Loucy (cell line): Measurements from ENCODE around the gene ARIH1.

Experiments
- H2AFZ ChIP-seq: fragments of 200-600 bp; sonication (generic); 2 replicates; pipeline ENCODE4 v1.6.0; 2016; ENCODE audit warnings: antibody characterized with exemption, mild to moderate bottlenecking, low read length, moderate library complexity
- H3F3A ChIP-seq: fragments of 200-600 bp; 2 replicates; pipeline ENCODE4 v1.6.0; 2016; ENCODE audit warnings: antibody characterized with exemption, low read depth, mild to moderate bottlenecking
- H3K27me3 ChIP-seq: fragments of 200-600 bp; sonication (generic); 2 replicates; pipeline ENCODE4 v1.6.1; 2014; ENCODE audit warnings: low read length, mild to moderate bottlenecking; ENCODE audit not compliant: insufficient read depth, poor library complexity, severe bottlenecking
- H3K36me3 ChIP-seq: fragments of 200-600 bp; sonication (generic); 2 replicates; pipeline ENCODE4 v1.6.1; 2016; ENCODE audit warnings: low read length; ENCODE audit not compliant: insufficient read depth
- H3K4me1 ChIP-seq: fragments of 200-600 bp; sonication (generic); 2 replicates; pipeline ENCODE4 v1.5.1; 2014; ENCODE audit warnings: low read length, mild to moderate bottlenecking; ENCODE audit not compliant: insufficient read depth, poor library complexity, severe bottlenecking
- H3K4me2 ChIP-seq: fragments of 200-600 bp; sonication (generic); 2 replicates; pipeline ENCODE4 v1.6.0; 2014; ENCODE audit warnings: antibody characterized with exemption, low read length, low read depth, mild to moderate bottlenecking; ENCODE audit not compliant: poor library complexity, severe bottlenecking
- H3K4me3 ChIP-seq: fragments of 200-600 bp; sonication (generic); 2 replicates; pipeline ENCODE4 v1.5.1; 2014; ENCODE audit warnings: low read length, mild to moderate bottlenecking, mixed read lengths; ENCODE audit not compliant: poor library complexity, severe bottlenecking
- H3K79me2 ChIP-seq: fragments of 200-600 bp; sonication (generic); 2 replicates; pipeline ENCODE4 v1.6.1; 2014; ENCODE audit warnings: low read length; ENCODE audit not compliant: insufficient read depth
- H3K9ac ChIP-seq: fragments of 200-600 bp; sonication (generic); 2 replicates; pipeline ENCODE4 v1.6.0; 2014; ENCODE audit warnings: mild to moderate bottlenecking, low read depth, low read length, moderate library complexity; ENCODE audit not compliant: poor library complexity, severe bottlenecking
- H3K9me2 ChIP-seq: fragments of 200-600 bp; sonication (generic); replicated peaks from 2 replicates; pipeline ENCODE4 v1.6.1; 2016; ENCODE audit warnings: low read depth, low read length, mixed read lengths
- H3K9me3 ChIP-seq: fragments of 200-600 bp; sonication (generic); 2 replicates; pipeline ENCODE4 v1.6.1; 2014; ENCODE audit warnings: mild to moderate bottlenecking, antibody characterized with exemption, low read length, low read depth; ENCODE audit not compliant: insufficient read depth
- H4K20me1 ChIP-seq: fragments of 200-600 bp; sonication (generic); 2 replicates; pipeline ENCODE4 v1.6.0; 2014; ENCODE audit warnings: antibody characterized with exemption, low read length, mild to moderate bottlenecking; ENCODE audit not compliant: insufficient read depth, poor library complexity, severe bottlenecking
- CTCF ChIP-seq: fragments of 200-600 bp; sonication (generic); conservative IDR thresholded peaks from 2 replicates; pipeline ENCODE4 v1.5.1; 2014; ENCODE audit warnings: mild to moderate bottlenecking, antibody characterized with exemption, low read length
- EZH2phosphoT487 ChIP-seq: fragments of 200-600 bp; IDR thresholded peaks from 2 replicates; pipeline ENCODE4 v1.6.1; 2018; ENCODE audit warnings: antibody characterized with exemption, mild to moderate bottlenecking, moderate library complexity, borderline replicate concordance

Gene ARIH1

GRCh38 chr15:72509484-72509883, 35.4 kb downstream of the ARIH1 start:
- H3K9me3 ChIP-seq, result no peaks in the 10 kb centered on the region
- H3K79me2 ChIP-seq, result peaks cover 98% of the 10 kb centered on the region
- H3K36me3 ChIP-seq, result no peaks in the 10 kb centered on the region
- TF ChIP-seq CTCF, result no peak
- TF ChIP-seq EZH2phosphoT487, result no peak
- H3K4me3 ChIP-seq, result no peak overlapping the region
- no peaks in the 10 kb centered on the region for H3K9me2 ChIP-seq
- no peaks in the 10 kb centered on the region for H3K27me3 ChIP-seq
- H4K20me1 ChIP-seq, result peaks cover 84% of the 10 kb centered on the region
- peaks cover 4% of the 10 kb centered on the region for H3K4me1 ChIP-seq
- no peak overlapping the region for H3K4me2 ChIP-seq
- no peak overlapping the region for H3K9ac ChIP-seq
- no peaks in the 10 kb centered on the region for H3F3A ChIP-seq
- no peak overlapping the region for H2AFZ ChIP-seq

- TF ChIP-seq EZH2phosphoT487, result no peak
- no peak for TF ChIP-seq CTCF
- Histone ChIP-seq H3K4me3 (no peak overlapping the region), H2AFZ (no peak overlapping the region), H4K20me1 (peaks cover 77% of the 10 kb centered on the region), H3K27me3 (no peaks in the 10 kb centered on the region), H3K9me3 (no peaks in the 10 kb centered on the region), H3K4me2 (no peak overlapping the region), H3K79me2 (peaks cover 97% of the 10 kb centered on the region), H3K4me1 (no peaks in the 10 kb centered on the region), H3K9me2 (no peaks in the 10 kb centered on the region), H3F3A (no peaks in the 10 kb centered on the region), H3K9ac (no peak overlapping the region), H3K36me3 (no peaks in the 10 kb centered on the region)
Measured at GRCh38 chr15:72511536-72511935, 37.4 kb downstream of the ARIH1 start.

GRCh38 chr15:72515591-72516389, 41.7 kb downstream of the ARIH1 start:
- no peaks in the 10 kb centered on the region for H3F3A ChIP-seq
- no peaks in the 10 kb centered on the region for H3K9me3 ChIP-seq
- H2AFZ ChIP-seq, result no peak overlapping the region
- no peaks in the 10 kb centered on the region for H3K27me3 ChIP-seq
- H3K4me2 ChIP-seq, result no peak overlapping the region
- H3K4me1 ChIP-seq, result no peaks in the 10 kb centered on the region
- no peak overlapping the region for H3K9ac ChIP-seq
- TF ChIP-seq CTCF (no peak), EZH2phosphoT487 (no peak)
- no peaks in the 10 kb centered on the region for H3K9me2 ChIP-seq
- peaks cover 85% of the 10 kb centered on the region for H3K79me2 ChIP-seq
- H3K36me3 ChIP-seq, result peaks cover 8% of the 10 kb centered on the region; the same call in 1 of the 2 replicates
- no peak overlapping the region for H3K4me3 ChIP-seq
- peaks cover 61% of the 10 kb centered on the region for H4K20me1 ChIP-seq
